Stimulated activated CD8-positive, alpha-beta memory T cell treated with anti-CD3 and anti-CD28 coated beads, Interleukin-15, amount 100 ng/mL, for 1 hour (primary cell): ENCODE measurements around the gene MAP2K6.
"Not testable (repeated sequence)": the region's sequence is repeated elsewhere in the genome, so short reads cannot be mapped to it uniquely, and the experiment has no call there.

Experiments used
- DNase-seq: peaks from one replicate; pipeline ENCODE4 v3.0.0-alpha.2; 2020; ENCODE audit warnings: low read depth

MAP2K6 gene

DNA sequence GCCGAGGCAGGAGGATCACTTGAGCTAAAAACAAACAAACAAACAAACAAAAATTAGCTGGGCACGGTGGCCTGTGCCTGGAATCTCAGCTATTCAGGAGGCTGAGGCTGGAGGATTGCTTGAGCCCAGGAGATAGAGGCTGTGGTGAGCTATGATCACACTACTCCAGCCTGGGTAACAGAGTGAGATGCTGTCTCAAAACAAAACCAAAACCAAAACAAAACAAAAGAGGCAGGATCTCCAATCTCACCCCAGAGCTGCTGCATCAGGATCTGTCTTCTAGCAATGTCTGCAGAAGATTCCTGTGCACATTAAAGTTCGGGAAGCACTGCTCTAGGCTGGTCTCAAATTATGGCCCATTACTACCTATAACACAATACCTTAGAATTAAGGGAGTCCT, 43.1 kb downstream of the MAP2K6 start:
- DNase-seq = no peak

DNA sequence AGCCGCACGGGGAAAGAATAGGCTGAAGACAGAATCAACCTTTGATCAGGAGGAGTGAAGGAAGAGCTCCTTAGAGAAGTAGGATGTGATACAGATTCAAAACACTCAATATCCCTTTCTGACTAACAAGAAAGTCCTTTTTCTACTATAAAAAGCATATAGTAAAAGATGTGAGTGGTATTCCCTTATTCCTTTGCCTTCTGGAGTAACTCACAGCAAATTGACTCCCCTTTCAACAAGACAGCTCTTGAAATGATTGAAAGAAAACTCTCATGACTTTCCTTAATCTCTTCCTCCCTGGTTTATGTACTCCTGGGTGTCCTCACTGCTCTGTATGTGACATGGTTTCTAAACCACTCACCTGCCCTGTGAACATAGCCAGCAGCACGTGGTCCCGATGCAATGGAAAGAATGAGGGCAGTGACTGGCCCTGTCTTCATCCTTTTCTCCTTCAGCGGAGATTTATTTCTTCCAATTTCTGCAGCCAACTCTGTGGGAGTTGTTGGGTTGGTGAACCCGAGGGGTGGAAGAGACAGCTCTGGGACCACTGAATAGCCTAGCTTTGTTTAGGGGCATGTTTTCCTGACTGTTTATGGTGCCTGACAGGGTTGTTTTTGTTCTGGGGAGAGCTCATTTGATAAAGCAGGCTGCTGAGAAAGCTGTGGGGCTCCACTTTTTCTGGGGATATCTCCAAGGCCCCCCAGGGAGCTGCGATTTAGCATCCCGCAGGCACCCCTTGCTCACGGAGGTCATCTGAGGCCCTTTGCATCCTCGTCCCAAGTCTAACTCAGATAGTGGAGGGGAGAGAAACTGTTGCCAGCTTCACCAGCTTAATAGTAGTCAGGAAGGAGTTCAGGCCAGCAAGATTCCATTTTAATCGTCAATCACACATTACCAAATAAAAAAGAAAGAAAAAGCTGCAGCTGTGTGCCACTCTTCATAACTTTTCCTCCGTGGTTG, 46.7 kb downstream of the MAP2K6 start:
- DNase-seq = no peak

DNA sequence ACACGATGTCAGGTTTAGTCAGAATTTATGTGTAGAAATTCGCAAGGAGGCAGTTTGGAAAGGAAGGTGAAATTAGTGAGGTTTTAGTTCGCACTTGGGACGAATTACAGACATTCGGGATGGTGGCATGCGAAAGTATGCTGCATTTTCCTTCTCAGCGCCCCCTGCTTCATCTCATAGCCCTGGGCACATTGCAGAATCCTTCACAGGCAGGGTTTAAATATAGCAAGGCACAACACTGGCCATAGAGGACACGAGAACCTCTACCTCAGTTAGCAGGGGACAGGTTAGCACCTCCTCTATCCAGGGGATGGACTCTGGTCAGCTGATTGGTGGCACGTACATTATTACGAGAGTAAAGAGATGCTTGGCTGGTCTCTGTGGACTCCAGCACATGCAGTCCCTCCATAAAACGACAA, 47.5 kb downstream of the MAP2K6 start:
- DNase-seq = no peak

DNA sequence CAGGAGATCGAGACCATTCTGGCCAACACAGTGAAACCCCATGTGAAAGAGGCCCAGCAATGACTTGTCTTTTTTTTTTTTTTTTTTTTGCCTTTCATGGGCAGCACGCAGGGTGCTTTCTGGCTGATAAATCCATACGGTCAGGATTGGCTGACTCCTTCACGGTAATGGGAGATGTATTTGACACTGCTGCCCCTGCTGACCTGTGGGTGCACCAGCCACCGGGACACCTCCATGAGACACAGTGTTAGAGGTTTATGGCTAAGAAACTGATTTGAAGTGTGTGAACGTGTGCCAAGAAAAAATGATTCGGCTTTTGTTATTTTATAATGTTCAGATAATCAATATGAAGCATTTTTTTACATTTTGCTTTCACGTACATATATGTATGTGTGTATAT, 48.4 kb downstream of the MAP2K6 start:
- DNase-seq = no peak

DNA sequence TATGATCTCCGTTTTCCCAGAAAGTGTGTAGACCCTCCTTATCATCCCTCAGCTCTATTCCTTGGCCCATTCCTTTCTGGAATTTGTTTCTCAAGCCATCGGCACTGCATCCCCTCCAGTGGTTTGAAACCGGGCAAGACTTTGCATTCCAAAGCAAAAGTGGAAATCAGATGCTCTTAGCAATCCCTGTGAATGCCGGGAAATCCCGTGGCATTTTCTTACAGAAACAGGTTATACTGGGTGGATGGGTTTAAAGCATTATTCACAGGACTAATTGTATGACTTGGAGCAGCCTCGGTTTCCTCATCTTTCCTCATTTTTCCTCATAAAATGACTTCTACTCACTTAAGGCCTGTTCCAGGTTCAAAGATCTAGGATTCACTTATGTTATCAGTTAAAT, 52.0 kb downstream of the MAP2K6 start:
- no peak for DNase-seq

DNA sequence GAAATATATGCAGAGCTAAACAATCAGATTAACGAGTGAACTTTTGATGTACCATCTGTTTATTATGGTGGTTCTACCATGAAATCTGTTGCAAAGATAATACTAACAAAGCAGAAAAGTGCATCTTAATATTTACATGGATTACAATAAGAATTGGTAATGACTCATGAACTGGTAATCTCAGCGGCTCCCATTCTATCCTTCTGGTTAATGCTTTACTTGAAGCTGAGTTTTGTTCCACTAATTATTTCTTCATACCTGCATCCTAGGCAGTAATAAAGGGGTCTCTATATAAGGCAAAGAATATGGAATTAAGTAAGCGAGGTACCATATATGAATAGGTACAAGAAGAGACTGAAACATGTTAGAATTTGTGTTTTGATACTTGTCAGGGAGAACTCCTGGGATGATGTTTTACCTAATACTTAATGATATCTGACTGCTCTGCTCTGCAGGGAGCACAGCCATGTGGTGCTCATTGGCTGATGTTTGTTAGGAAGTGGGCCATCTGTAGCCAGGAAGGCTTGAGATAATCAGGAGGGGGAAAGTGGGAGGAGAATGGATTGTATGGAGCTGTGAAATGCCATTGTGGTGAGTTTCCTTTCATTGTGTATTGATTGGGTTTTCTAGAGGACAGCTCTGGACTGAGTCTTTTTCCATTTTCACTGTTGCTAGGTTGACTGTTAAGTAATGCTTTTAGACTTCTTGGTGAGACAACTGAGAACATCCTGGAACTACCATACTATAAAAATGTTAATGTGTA, 52.6 kb downstream of the MAP2K6 start:
- DNase-seq = no peak

DNA sequence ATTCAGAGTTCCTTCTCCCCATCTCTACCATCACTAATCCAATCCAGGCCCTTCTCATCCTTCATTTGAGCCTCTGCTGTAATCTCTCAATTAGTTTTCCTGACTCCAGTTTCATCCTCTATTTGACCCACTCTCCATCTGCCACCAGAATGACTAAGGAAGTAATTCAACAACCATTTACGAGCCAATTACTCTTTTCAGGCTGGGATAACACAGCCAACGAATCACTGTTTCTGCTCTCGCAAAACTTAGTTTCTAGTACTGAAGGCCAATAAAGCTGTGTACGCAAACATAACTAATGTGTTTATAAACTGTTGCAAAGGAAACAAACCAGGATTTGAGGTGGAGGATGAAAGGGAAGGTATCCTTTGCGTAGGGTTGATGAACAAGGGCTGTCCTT, 53.7 kb downstream of the MAP2K6 start:
- DNase-seq = no peak

DNA sequence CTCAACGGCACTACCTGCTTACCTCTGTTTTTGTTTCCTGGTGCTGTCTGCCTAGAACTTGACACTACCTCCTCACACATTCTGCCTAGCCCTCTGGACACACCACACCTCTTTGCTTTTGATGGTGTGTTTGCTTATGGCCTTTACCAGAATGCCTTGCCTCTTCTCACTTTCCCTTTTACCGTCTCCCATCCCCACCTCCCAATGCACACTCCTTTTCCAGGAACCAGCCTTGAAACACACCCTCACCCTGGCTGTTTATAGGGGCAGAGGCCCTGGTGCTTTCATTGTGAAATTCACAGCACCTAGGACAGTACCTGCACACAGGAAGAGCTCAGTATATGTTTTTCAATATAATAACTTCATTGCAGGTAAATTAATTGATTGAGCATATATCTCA, 56.2 kb downstream of the MAP2K6 start:
- no peak for DNase-seq

DNA sequence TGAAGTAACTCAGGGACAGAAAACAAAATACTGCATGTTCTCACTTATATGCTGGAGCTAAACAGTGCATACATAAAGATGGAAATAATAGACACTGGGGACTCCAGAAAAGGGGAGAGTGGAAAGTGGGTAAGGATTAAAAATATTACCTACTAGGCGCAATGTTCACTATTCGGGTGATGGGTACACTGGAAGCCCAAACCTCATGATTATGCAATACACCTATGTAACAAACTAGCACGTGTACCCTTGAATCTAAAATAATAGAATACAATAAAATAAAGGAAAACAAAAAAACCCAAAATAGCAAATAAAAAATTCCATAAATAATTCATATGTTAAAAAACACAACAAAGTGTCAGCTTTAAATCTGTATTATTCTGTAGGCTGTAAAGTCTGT, 56.9 kb downstream of the MAP2K6 start:
- DNase-seq = no peak

DNA sequence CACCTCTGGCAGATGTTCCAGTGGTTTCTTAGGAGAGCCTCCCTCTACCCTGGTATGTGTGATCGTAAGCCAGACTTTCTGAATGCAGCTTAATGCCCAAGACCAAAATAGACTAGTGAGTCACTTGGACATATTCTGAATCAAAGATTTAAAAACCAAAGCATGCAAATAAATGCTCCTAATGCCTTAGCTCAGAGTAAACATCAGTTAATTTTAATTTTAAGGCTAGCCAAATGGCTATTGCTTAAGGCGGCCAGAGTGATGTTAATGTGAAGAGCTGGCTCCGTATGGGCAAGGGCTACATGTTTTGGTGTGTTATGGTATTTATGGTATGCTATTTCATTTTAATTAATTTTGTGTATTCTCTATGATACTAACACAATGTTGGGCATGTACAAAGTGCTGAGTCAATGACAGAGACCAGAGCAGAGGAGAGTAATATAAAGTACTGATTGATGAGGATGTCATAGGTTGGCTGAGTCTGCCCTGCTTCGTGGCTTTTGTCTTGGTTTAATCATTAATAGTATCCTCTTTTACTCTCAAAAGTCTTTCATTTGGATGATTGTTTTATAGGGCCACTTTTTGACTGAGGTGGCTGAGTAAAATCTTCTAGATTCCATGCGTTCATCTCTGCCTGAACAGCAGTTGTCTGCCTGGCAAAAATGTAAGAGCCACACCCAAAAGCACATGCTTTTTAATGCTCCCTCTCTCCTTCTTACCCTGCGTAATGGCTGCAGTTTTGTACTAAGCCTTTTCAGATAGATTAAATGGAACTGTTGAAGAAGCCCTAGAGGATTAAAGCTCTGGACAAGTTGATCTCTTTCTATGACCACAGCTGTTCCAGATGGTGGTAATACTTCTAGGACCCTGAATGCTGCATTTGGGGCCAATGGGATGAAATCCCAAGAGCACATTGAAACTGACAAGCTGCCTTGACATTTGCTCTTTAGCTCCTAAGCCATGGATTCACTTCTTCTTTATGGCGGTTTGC, 59.6 kb downstream of the MAP2K6 start:
- DNase-seq = no peak

DNA sequence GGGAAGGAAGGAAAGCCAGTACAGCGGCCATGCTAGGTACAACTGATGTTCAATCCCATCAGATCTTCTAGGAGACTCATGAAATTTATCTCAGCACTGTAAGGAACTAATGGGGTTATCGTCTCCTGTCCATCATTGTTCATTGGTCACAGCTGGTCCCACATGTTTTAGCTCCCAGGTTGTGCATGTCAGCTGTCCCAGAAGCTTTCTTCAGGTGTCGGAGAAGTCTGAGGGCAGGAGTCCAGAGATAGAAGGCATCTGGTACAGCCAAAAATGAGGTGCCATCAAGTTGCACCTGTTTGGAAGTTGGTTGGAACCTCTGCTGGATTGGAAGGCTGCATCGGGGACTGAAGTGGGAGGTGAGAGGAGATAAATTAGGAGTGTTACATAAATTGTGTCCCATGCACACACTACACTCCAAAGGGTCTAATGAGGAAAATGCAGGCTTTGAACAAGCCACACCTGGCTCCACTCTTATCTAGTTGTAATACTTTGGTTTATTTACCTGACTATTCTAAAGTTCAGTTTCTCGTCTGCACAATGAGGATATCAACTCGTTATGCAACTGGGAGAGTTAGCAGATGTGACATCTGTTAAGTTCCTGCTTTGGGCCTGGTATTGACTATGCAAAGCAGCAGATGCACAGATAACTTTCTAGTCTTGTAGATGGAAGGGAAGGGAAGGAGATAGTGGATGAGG, 62.9 kb downstream of the MAP2K6 start:
- DNase-seq = no peak

DNA sequence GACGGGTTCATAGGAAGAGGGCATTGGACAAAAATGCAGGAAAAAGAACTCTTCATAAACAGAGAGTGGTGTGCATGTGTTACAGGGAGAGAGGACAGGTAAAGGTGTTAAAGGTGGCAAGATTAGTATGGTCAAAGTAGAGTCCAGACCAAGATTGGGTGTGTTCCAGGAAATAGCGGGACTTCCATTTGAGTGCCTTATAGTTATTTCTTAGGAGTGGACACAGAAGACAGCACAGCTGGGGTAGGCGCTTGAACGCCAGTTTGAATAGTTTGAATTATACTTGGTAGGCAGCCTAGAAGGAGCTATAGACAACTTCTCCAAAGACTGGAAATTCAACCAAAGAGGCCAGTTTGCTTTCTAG, 63.4 kb downstream of the MAP2K6 start:
- DNase-seq = no peak

DNA sequence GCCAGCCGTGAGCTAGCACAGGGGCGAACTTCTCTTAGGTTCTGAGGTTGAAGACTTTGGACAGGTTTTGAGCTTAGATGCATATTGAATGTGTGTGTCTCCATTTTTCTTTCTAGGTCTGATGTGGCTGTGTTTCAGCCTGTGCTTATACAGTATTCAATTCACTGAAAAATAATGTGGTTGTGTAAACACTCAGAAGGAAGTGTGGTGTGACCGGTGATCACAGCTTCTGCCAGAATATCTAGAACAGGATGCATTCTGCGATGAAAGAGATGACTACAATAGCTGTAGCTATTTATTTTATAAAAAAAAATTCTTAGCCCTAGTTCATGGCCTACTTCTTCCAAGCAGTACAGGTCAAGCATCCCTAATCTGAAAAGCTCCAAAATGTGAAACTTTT, 64.4 kb downstream of the MAP2K6 start:
- no peak for DNase-seq

DNA sequence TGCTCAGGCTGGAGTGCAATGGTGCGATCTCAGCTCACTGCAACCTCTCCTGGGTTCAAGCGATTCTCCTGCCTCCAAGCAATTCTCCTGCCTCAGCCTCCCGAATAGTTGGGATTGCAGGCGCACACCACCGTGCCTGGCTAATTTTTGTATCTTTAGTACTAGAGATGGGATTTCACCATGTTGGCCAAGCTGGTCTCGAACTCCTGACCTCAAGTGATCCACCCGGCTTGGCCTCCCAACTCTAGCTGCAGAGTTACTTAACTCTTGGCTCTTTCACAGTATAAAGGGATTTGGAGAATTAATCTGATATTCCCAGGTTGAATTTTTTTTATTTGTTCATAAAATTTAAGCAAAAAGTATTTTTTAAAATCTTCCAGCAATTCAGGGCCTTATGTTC, 65.3 kb downstream of the MAP2K6 start:
- DNase-seq = not testable (repeated sequence)

DNA sequence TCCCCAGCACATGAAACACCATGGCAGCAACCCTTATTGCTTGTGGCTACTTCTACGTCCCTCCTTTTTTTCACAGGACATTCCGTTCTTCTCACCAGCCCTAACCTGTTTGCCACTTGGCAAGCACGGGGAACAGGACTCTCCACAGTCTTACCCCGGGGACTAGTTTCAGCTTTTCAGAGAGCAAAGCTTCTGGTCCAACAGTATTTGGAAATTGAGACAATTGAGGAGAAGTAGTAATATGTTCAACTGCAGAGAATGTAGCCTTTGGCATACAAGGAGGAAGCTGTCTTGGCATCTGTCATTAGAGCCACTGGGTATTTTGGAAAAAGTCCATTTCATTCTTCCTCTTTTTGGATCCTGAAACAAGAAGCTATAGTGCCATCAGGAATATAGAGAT, 65.7 kb downstream of the MAP2K6 start:
- no peak for DNase-seq

DNA sequence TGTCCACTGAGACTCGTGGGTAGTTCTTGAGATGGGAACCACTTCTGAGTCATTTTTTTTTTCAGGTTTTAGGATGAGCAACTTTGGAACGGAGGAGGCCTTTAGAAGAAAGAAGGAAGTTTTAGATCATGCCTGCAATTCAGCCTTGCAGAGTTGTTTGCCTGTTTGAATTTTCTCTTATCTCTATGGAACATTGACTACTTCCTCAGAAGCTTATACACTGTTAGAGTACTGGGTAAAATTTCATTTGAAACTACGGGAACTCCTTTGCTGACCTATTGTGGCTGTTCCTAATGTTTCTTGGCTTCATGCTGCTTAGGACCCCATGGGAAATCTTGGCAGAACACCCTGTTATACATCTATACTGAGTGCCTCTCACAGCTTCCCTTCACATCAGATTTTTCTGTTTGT, 70.8 kb downstream of the MAP2K6 start:
- no peak for DNase-seq

DNA sequence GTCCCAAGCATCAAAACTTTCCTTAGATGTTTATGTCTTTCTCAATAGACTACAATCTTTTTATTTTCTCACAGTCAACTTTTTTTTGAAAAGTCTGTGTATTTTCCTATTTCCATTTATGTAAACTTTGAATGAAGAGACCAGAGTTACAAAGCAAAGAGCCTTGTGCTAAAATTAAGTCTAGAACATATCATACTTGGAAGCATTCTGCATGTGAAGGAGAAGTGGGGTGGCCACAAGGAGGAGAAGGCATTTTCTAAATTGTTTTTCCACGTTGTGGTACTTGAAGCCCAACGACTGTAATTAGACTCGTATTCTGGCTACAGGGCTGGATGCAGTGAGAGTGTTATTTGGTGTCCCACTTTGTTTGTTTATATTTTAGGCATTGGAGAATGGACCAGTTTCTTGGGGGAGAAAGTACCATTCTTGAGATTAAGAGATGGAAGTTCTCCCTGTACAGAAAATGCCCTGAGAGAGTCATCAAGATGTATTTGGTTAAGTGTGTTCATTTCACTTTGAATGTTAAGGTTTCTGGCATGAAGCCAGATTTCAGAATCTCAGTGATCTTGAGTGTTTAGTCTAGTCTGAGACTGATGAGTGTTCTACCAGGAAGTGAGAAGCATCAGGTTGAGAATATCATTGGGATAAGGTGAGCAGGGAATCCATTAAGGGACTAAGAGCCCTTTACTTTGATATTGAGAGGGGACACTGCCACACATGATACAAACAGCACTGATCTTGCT, 71.6 kb downstream of the MAP2K6 start:
- DNase-seq = no peak

DNA sequence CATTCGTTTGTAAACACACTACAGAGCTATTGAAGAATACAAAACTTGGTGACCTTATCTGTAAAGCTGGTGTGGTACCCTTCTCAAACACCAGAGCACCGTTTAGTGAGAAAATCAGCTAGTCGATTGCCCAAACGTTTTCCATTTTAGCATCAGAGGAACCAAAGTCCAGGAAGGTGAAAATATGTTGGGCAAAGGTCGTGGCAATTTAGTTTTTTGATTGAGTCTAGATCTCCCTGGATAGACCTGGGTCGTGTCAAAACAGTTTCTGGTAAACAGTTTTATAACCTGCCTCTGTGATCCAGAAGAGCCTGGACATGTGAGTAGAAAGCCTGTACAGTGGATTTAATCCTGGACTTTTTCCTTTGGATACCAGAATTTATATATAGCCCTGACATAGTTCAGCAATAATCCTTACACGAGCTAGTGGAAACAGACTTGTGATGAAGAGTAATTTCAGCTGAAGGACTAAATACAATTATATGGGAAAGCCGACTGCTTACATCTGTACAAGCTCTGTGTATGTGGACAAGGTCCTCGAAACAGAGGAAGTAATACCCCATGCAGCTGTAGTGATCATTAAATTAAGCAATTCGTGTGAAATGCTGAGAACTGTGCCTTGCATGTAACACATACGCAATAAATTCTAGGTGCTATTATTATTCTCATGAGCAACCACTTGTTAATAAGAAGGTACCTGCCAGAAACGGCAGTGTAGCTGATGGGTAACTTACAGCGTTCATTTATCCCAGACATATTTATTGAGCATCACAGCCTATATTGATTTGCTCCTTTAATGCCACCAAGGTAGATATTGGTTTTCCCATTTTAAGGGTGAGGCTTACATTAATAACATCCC, 72.5 kb downstream of the MAP2K6 start:
- DNase-seq = no peak

DNA sequence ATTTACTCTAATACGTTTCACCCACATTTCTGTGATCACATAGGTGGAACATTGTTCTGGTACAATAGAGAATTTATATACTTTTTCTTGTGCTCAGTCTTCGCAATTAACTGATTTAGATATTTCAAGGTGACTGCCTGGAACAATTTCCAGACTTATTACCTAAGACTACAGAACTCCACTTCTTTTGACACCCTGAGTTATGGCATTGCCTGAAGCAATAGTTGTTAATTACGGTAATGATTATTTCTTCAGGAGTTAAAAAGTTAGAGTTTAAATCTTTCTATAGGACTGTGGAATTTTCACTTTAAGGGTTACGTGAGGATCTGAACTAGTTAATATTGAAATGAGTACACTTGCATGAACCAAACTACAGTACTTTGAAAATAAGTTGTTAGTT, 74.8 kb downstream of the MAP2K6 start:
- DNase-seq = no peak
